Tibial artery (tissue), 4 donors: ENCODE results near the gene POTEC.
"Not testable (repeated sequence)": the region's sequence is repeated elsewhere in the genome, so short reads cannot be mapped to it uniquely, and the experiment has no call there.

Experiments
- DNase-seq, 2 donors: peaks; one replicate each; pipeline ENCODE4 v3.0.0-alpha.2; 2019
- H3K27ac ChIP-seq, 2 donors: fragments of 200-600 bp; sonication (generic) in 1 of 2; 1 replicate in 1 of 2; 2 replicates in 1 of 2; pipeline ENCODE4 v1.5.1; 2018 to 2019; ENCODE audit warnings: mild to moderate bottlenecking in 1 of 2
- H3K27me3 ChIP-seq, 2 donors: fragments of 200-600 bp; sonication (generic) in 1 of 2; one replicate each; pipeline versions ENCODE4 v1.5.1 to v1.6.0; 2016 to 2019
- H3K36me3 ChIP-seq, 3 donors: fragments of 200-600 bp; sonication (generic) in 2 of 3; one replicate each; pipeline ENCODE4 v1.5.1; 2016 to 2019; ENCODE audit warnings: mild to moderate bottlenecking in 2 of 3
- H3K4me1 ChIP-seq, 4 donors: fragments of 200-600 bp; sonication (generic) in 2 of 4; 1 replicate in 3 of 4; 2 replicates in 1 of 4; pipeline ENCODE4 v1.5.1; 2016 to 2019
- H3K4me3 ChIP-seq, 2 donors: fragments of 200-600 bp; sonication (generic) in 1 of 2; 1 replicate in 1 of 2; 2 replicates in 1 of 2; pipeline ENCODE4 v1.5.1; 2018 to 2019; ENCODE audit warnings: mild to moderate bottlenecking in 2 of 2
- H3K9me3 ChIP-seq, 3 donors: fragments of 200-600 bp; sonication (generic) in 1 of 3; one replicate each; pipeline ENCODE4 v1.5.1; 2016 to 2019
- intact Hi-C: fragments of 100-400 bp; cut with DNase I; formaldehyde crosslinking; loops from one replicate; pipeline ENCODE4 v1.15.0; 2023; ENCODE audit warnings: low total_unique reads

Gene POTEC

DNA sequence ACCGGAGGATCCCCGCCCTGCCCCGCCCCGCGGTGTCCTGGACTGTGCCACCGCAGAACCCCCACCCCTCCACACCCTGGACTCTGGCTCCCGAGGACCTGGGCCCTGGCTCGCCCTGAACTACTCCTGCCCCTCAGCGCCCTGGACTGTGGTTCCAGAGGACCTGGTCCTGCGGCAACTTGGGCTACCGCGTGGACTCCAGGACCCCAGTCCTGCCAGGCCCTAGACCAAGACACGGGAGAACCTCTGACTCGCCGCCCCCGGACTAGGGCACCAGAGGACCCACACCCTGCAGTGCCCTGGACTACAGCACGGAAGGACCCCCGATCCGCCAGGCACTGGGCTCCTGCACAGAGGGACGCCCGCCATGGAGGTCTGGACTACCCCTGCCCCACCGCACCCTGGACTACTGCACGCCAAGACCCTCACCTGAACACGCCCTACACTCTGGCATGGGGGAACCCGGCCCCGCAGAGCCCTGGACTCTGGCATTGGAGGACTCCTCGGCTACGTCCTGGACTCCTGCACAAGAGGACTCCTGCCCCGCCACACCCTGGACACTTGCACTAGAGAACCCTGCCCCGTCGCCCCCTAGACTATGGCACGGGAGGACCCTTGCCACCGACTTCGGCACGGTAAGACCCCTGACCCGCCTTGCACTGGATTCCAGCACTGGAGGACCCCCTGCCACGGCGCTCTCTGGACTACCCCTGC, 69.2 kb downstream of the POTEC start:
- H3K27me3 ChIP-seq, H3K27ac ChIP-seq, DNase-seq, H3K4me3 ChIP-seq, H3K36me3 ChIP-seq, H3K4me1 ChIP-seq, H3K9me3 ChIP-seq, intact Hi-C loops: not testable (repeated sequence)

- H3K27me3 ChIP-seq, intact Hi-C loops, H3K4me3 ChIP-seq, DNase-seq, H3K4me1 ChIP-seq, H3K27ac ChIP-seq, H3K36me3 ChIP-seq, H3K9me3 ChIP-seq: not testable (repeated sequence)
These were observed 70.0 kb downstream of the POTEC start for GRCh38 chr18:14473250-14474006.

DNA sequence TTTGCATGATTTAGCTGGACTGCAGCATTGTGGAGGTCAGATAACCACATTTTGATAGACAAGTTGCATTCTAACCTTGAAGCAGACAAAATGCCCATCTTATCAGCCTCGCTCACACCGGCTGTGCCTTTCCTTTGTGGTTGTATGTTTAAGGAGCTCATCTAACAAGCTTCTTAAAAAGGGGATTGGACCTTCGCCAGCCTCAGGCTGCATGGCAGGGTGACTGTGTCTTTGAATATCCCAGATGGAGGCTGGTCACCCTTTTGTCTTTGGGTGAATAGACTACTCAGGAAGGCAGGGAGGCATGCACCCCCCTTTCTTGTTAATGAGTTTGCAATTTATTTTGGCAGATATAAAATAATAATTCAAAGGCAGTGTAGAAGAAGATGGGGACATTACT, 72.1 kb downstream of the POTEC start:
- H3K9me3 ChIP-seq, intact Hi-C loops, DNase-seq, H3K36me3 ChIP-seq, H3K4me1 ChIP-seq, H3K27me3 ChIP-seq, H3K4me3 ChIP-seq, H3K27ac ChIP-seq: not testable (repeated sequence)

GRCh38 chr18:14470446-14470845, 73.0 kb downstream of the POTEC start:
- DNase-seq, H3K4me3 ChIP-seq, H3K27me3 ChIP-seq, H3K27ac ChIP-seq, H3K36me3 ChIP-seq, H3K9me3 ChIP-seq, H3K4me1 ChIP-seq, intact Hi-C loops: not testable (repeated sequence)

DNA sequence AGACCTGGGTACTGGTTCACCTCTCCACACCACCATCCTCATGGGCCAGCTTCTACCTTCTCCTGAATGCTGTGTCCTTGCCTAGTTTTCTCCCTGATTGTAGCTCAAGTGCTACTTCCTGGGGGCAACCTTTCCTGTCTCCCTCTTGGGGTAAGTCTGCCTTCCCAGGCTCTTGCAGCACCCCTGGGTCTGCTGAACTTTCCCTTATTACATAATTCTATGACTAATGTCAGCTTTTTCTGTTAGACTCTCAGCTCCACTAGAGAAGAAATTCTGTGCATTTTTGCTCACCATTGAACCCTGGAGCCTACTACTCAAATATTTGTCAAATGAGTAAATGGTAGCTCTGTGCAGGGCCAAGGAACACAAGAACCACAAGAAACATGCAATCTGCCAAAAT, 73.4 kb downstream of the POTEC start:
- H3K27me3 ChIP-seq, H3K4me1 ChIP-seq, intact Hi-C loops, H3K36me3 ChIP-seq, DNase-seq, H3K9me3 ChIP-seq, H3K27ac ChIP-seq, H3K4me3 ChIP-seq: not testable (repeated sequence)

- H3K36me3 ChIP-seq, H3K9me3 ChIP-seq, H3K27ac ChIP-seq, DNase-seq, H3K4me1 ChIP-seq, intact Hi-C loops, H3K4me3 ChIP-seq, H3K27me3 ChIP-seq: not testable (repeated sequence)
These were observed 77.4 kb downstream of the POTEC start for GRCh38 chr18:14465989-14466388.
